GM12801 (cell line): ENCODE results near the gene CCL18.

Experiments used
- TF ChIP-seq, protein P1 (sequence below): IDR thresholded peaks from one replicate; pipeline ENCODE4 v1.5.1; 2011; ENCODE audit warnings: control low read depth; ENCODE audit not compliant: insufficient read length; ENCODE audit errors: extremely low read depth

The CCL18 gene

DNA sequence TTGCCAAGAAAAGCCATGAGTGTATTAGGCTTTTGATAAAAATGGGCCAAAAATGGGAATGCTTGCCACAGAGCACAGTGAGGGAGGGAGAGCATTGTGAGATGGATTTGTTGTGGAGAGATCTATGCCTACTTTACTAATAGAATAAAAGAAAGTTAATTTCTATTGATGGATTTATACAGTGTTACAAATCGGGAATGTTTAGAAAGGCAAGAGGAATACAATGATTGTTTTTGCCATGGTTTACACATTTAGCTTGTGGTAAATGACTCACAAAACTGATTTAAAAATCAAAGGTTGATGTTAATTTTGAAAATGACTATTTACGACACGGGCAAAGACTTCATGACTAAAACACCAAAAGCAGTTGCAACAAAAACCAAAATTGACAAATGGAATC lies 56.1 kb downstream of the CCL18 start:
- TF ChIP-seq, protein P1, sequence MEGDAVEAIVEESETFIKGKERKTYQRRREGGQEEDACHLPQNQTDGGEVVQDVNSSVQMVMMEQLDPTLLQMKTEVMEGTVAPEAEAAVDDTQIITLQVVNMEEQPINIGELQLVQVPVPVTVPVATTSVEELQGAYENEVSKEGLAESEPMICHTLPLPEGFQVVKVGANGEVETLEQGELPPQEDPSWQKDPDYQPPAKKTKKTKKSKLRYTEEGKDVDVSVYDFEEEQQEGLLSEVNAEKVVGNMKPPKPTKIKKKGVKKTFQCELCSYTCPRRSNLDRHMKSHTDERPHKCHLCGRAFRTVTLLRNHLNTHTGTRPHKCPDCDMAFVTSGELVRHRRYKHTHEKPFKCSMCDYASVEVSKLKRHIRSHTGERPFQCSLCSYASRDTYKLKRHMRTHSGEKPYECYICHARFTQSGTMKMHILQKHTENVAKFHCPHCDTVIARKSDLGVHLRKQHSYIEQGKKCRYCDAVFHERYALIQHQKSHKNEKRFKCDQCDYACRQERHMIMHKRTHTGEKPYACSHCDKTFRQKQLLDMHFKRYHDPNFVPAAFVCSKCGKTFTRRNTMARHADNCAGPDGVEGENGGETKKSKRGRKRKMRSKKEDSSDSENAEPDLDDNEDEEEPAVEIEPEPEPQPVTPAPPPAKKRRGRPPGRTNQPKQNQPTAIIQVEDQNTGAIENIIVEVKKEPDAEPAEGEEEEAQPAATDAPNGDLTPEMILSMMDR = no peak
